GM12878 (cell line): ENCODE results near the gene FHOD3. TPM values are rescaled to one million over a fixed set of nuclear protein-coding genes. Genes with fewer than 3 reads are reported as not detected.

Source experiments
- ATAC-seq: fragments of 200-7000 bp; cut with Tn5 transposase; 3 replicates; pipeline ENCODE4 v1.9.1; 2020; ENCODE audit warnings: mild to moderate bottlenecking, moderate library complexity
- BruUV-seq: library from RNA; stranded (reverse); fragments of 400-500 nt; replicated peaks from 2 replicates; lab custom pipeline; 2021; lab: Mats Ljungman, UMichigan
- CTCF ChIA-PET: fragments of 300-600 bp; sonication (Branson Sonifier 250); formaldehyde crosslinking; extraction: SDS; loops from one replicate; lab custom pipeline; 2021; ENCODE audit warnings: inconsistent platforms; lab: Yijun Ruan, JAX
- POLR2A ChIA-PET: fragments of 350-600 bp; formaldehyde crosslinking; extraction: SDS; loops from one replicate; lab custom pipeline; 2021; ENCODE audit warnings: inconsistent platforms; lab: Charles Lee
- RAD21 ChIA-PET: fragments of 300-600 bp; sonication (Branson Sonifier 250); formaldehyde crosslinking; loops from one replicate; lab custom pipeline; 2023; ENCODE audit warnings: antibody characterized with exemption; ENCODE audit not compliant: unreplicated experiment; lab: Charles Lee
- SMC1A ChIA-PET: fragments of 300-600 bp; sonication (Branson Sonifier 250); formaldehyde crosslinking; loops from one replicate; lab custom pipeline; 2023; ENCODE audit not compliant: unreplicated experiment, uncharacterized antibody; lab: Charles Lee
- DNase-seq: peaks from one replicate; pipeline ENCODE4 v3.0.0-alpha.2; 2011; ENCODE audit warnings: low read depth, low spot score
- FAIRE-seq: peaks from 3 replicates; lab custom pipeline; 2011; peaks lifted over from hg19 to GRCh38; lab: Jason Lieb, UNC
- H2AFZ ChIP-seq: 2 replicates; pipeline ENCODE4 v1.6.0; 2011; ENCODE audit warnings: low read depth, low read length, control low read depth; ENCODE audit not compliant: control insufficient read depth
- H3K27ac ChIP-seq: 2 replicates; pipeline ENCODE4 v1.5.1; 2011; ENCODE audit warnings: control low read depth; ENCODE audit not compliant: control insufficient read depth, insufficient read depth
- H3K27me3 ChIP-seq, 2 experiments: replicated peaks in 1 of 2; 2 replicates each; pipeline versions ENCODE4 v1.6.0 to v1.6.1; 2011; ENCODE audit warnings: low read length in 1 of 2; ENCODE audit not compliant: control insufficient read depth in 2 of 2, insufficient read depth in 2 of 2
- H3K36me3 ChIP-seq, 2 experiments: 2 replicates each; pipeline ENCODE4 v1.5.1; 2011; ENCODE audit warnings: low read length in 1 of 2; ENCODE audit not compliant: control insufficient read depth in 2 of 2, insufficient read depth in 2 of 2
- H3K4me1 ChIP-seq: 2 replicates; pipeline ENCODE4 v1.6.1; 2011; ENCODE audit warnings: mild to moderate bottlenecking, low read length, moderate library complexity, mixed read lengths; ENCODE audit not compliant: control insufficient read depth, insufficient read depth
- H3K4me2 ChIP-seq: 2 replicates; pipeline ENCODE4 v1.6.0; 2011; ENCODE audit warnings: control low read depth; ENCODE audit not compliant: control insufficient read depth, insufficient read depth
- H3K4me3 ChIP-seq: fragments of 200-600 bp; sonication (generic); 2 replicates; pipeline ENCODE4 v1.5.1; 2016
- H3K79me2 ChIP-seq: 2 replicates; pipeline ENCODE4 v1.6.0; 2011; ENCODE audit warnings: low read length; ENCODE audit not compliant: control insufficient read depth, insufficient read depth
- H3K9ac ChIP-seq: 2 replicates; pipeline ENCODE4 v1.8.0; 2011; ENCODE audit warnings: low read length, control low read depth, mixed read lengths; ENCODE audit not compliant: control insufficient read depth, insufficient read depth
- H3K9me3 ChIP-seq: replicated peaks from 3 replicates; pipeline ENCODE4 v1.5.1; 2011; ENCODE audit warnings: mild to moderate bottlenecking, low read length; ENCODE audit not compliant: control insufficient read depth, insufficient read depth
- H4K20me1 ChIP-seq: 2 replicates; pipeline ENCODE4 v1.6.0; 2011; ENCODE audit not compliant: control insufficient read depth, insufficient read depth
- BACH1 ChIP-seq: fragments of 450-650 bp; IDR thresholded peaks from 2 replicates; pipeline ENCODE4 v1.6.1; 2017; ENCODE audit warnings: mild to moderate bottlenecking, borderline replicate concordance
- KAT2A ChIP-seq: conservative IDR thresholded peaks from 2 replicates; pipeline ENCODE4 v1.6.1; 2011; ENCODE audit warnings: low read depth, low read length; ENCODE audit not compliant: control insufficient read depth
- MEF2A ChIP-seq: IDR thresholded peaks from 2 replicates; pipeline ENCODE4 v1.6.1; 2011; ENCODE audit warnings: low read depth, mild to moderate bottlenecking, low read length, moderate library complexity; ENCODE audit not compliant: insufficient read depth
- MTA2 ChIP-seq: fragments of 450-650 bp; IDR thresholded peaks from 2 replicates; pipeline ENCODE4 v1.6.1; 2016; ENCODE audit warnings: low read depth, mild to moderate bottlenecking, moderate library complexity
- RCOR1 ChIP-seq: conservative IDR thresholded peaks from 2 replicates; pipeline ENCODE4 v1.6.1; 2012; ENCODE audit warnings: low read depth, low read length, improper control_type of control experiment
- SREBF2 ChIP-seq: IDR thresholded peaks from 2 replicates; pipeline ENCODE4 v1.6.1; 2012; ENCODE audit warnings: mild to moderate bottlenecking, low read length
- ZNF24 ChIP-seq: fragments of 450-650 bp; IDR thresholded peaks from 2 replicates; pipeline ENCODE4 v1.6.1; 2017; ENCODE audit warnings: antibody characterized with exemption, mild to moderate bottlenecking
- WGBS: methylation state at CpG from one replicate; pipeline ENCODE4 v1.1.6; 2016; ENCODE audit warnings: low lambda C conversion rate; ENCODE audit not compliant: insufficient replicate concordance, insufficient coverage; ENCODE audit errors: missing lambda C conversion rate; 5-methylcytosine and 5-hydroxymethylcytosine counted together
- in situ Hi-C: fragments of 300-500 bp; cut with MboI; formaldehyde crosslinking; loops from 9 replicates; pipeline ENCODE4 v1.14.3; 2018; ENCODE audit warnings: mixed read lengths
- intact Hi-C: fragments of 100-400 bp; cut with micrococcal nuclease; formaldehyde crosslinking; loops from one replicate; pipeline ENCODE4 v1.14.2; 2022; ENCODE audit not compliant: unreplicated experiment
- polyA plus RNA-seq, 11 experiments: library from polyadenylated mRNA; depleted of rRNA in 4 of 11; unstranded in 6 of 11; stranded (reverse) in 5 of 11; fragments of >200 nt; fragmentation: Nextera tagmentation in 4 of 11; fragmentation: Illumina TruSeq in 1 of 11; extraction: Ambion mirVana in 4 of 11; extraction: Trizol in 1 of 11; gene quantifications; 1 replicate in 1 of 11; 2 replicates in 10 of 11; pipeline versions ENCODE4 v1.2.1 to v1.2.3, GENCODE V29; 2011 to 2016; ENCODE audit warnings: inconsistent platforms in 2 of 11, missing spikeins in 2 of 11, low read depth in 1 of 11
- total RNA-seq, 4 experiments: library from RNA; depleted of rRNA in 3 of 4; stranded (reverse); fragments of >200 nt in 3 of 4; fragmentation: Illumina TruSeq in 1 of 4; extraction: Trizol in 1 of 4; gene quantifications; 2 replicates each; pipeline versions ENCODE4 v1.2.1 to v1.2.3, GENCODE V29; 2013 to 2021
- TF ChIP-seq, protein P1 (sequence below): fragments of 150-350 bp; IDR thresholded peaks from 2 replicates; pipeline ENCODE4 v1.6.1; 2016; ENCODE audit warnings: low read depth, low read length
- TF ChIP-seq, protein P2 (sequence below): IDR thresholded peaks from 2 replicates; pipeline ENCODE4 v1.6.1; 2012; ENCODE audit warnings: low read length, inconsistent platforms
- TF ChIP-seq, protein P3 (sequence below): fragments of 450-650 bp; IDR thresholded peaks from 2 replicates; pipeline ENCODE4 v1.6.1; 2016; ENCODE audit warnings: mild to moderate bottlenecking

The FHOD3 gene
- total and polyA plus RNA-seq, 10 of the 15 experiments (the other 5 are each of a cell fraction or from before 2014, with no cell fraction given), result 0.77 to 26.7 (median 10.4) TPM

DNA sequence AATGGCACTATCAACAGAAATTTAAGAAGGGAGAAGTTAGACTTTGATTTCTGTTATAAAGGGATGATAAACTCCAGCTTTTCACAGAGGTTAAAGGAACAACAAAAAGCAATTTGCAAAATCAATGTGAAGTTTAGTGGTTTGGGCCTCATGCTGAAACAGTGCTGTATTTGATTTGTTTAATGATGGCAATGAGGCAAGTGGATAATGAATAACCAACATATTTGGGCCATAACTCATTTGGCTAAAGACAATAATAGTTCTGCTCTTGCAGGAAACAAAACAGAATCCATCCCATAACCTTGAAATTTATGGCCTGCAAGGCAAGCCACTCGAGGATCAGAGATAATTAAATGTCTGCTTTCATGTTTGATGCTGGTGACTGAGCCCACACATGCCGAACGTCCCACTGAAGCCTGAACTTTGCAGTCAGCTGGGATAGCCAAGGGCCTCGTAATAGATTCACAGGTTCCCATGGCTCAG is 474.8 kb downstream of the FHOD3 start (continued):
- TF ChIP-seq KAT2A, result no peak
- no peak for TF ChIP-seq SREBF2
- TF ChIP-seq, all 136 proteins: peak for 0

DNA sequence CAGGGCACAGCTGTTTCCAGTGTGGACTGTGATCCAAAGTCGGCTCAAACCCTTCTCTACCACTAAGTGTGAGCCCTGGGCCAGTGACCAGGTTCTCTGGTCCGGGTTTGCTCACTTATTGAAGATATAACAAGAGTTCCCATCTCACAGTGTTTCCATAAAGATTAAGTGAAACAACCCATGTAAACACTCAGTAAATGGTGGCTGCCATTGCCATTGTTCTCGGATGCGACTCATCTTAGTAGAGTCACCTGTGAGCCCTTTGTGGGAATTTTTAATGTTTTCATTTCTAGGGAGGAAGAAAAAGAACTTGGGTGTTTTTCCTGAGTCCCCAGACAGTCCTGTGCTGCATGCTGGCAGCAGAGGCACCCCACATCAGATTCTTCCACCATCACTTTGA is 477.9 kb downstream of the FHOD3 start:
- WGBS, result 67% methylated on average over 4 of the region's 4 CpGs
- H3K9ac ChIP-seq, result no peak overlapping the region
- CTCF ChIA-PET, result no interaction called here
- H2AFZ ChIP-seq, result no peak overlapping the region
- H3K4me2 ChIP-seq, result no peak overlapping the region
- H3K4me1 ChIP-seq, result no peaks in the 10 kb centered on the region
- no peaks in the 10 kb centered on the region for H3K27me3 ChIP-seq
- ATAC-seq (no peak), FAIRE-seq (no peak), DNase-seq (no peak)
- no TSS peak for BruUV-seq
- H4K20me1 ChIP-seq, result no peaks in the 10 kb centered on the region
- H3K36me3 ChIP-seq, result no peaks in the 10 kb centered on the region; a peak in 1 of 4 replicates
- TF ChIP-seq MTA2 (no peak), BACH1 (no peak), MEF2A (no peak), RCOR1 (no peak), ZNF24 (no peak)
- TF ChIP-seq, protein P1, sequence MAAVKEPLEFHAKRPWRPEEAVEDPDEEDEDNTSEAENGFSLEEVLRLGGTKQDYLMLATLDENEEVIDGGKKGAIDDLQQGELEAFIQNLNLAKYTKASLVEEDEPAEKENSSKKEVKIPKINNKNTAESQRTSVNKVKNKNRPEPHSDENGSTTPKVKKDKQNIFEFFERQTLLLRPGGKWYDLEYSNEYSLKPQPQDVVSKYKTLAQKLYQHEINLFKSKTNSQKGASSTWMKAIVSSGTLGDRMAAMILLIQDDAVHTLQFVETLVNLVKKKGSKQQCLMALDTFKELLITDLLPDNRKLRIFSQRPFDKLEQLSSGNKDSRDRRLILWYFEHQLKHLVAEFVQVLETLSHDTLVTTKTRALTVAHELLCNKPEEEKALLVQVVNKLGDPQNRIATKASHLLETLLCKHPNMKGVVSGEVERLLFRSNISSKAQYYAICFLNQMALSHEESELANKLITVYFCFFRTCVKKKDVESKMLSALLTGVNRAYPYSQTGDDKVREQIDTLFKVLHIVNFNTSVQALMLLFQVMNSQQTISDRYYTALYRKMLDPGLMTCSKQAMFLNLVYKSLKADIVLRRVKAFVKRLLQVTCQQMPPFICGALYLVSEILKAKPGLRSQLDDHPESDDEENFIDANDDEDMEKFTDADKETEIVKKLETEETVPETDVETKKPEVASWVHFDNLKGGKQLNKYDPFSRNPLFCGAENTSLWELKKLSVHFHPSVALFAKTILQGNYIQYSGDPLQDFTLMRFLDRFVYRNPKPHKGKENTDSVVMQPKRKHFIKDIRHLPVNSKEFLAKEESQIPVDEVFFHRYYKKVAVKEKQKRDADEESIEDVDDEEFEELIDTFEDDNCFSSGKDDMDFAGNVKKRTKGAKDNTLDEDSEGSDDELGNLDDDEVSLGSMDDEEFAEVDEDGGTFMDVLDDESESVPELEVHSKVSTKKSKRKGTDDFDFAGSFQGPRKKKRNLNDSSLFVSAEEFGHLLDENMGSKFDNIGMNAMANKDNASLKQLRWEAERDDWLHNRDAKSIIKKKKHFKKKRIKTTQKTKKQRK, result no peak
- TF ChIP-seq, protein P2, sequence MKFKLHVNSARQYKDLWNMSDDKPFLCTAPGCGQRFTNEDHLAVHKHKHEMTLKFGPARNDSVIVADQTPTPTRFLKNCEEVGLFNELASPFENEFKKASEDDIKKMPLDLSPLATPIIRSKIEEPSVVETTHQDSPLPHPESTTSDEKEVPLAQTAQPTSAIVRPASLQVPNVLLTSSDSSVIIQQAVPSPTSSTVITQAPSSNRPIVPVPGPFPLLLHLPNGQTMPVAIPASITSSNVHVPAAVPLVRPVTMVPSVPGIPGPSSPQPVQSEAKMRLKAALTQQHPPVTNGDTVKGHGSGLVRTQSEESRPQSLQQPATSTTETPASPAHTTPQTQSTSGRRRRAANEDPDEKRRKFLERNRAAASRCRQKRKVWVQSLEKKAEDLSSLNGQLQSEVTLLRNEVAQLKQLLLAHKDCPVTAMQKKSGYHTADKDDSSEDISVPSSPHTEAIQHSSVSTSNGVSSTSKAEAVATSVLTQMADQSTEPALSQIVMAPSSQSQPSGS, result no peak
- TF ChIP-seq, protein P3, sequence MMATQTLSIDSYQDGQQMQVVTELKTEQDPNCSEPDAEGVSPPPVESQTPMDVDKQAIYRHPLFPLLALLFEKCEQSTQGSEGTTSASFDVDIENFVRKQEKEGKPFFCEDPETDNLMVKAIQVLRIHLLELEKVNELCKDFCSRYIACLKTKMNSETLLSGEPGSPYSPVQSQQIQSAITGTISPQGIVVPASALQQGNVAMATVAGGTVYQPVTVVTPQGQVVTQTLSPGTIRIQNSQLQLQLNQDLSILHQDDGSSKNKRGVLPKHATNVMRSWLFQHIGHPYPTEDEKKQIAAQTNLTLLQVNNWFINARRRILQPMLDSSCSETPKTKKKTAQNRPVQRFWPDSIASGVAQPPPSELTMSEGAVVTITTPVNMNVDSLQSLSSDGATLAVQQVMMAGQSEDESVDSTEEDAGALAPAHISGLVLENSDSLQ, result no peak
- no peak overlapping the region for H3K27ac ChIP-seq
- SMC1A ChIA-PET, result no interaction called here
- H3K79me2 ChIP-seq, result no peaks in the 10 kb centered on the region
- no peaks in the 10 kb centered on the region for H3K9me3 ChIP-seq
- in situ Hi-C loops, result no loop called here
- POLR2A ChIA-PET, result no interaction called here
- intact Hi-C loops, result no loop called here
- RAD21 ChIA-PET, result no interaction called here
- H3K4me3 ChIP-seq, result no peak overlapping the region
